Epithelial cell of prostate (primary cell): ENCODE results near the gene WHAMM.

Source experiments
- DNase-seq: peaks from one replicate; pipeline ENCODE4 v3.0.0-alpha.2; 2011; ENCODE audit warnings: low read depth, low spot score
- H3K27ac ChIP-seq: fragments of 450-650 bp; 2 replicates; pipeline ENCODE4 v1.5.1; 2017; ENCODE audit warnings: mild to moderate bottlenecking

WHAMM gene

GRCh38 chr15:82832601-82833361 is 23.4 kb downstream of the WHAMM start:
- H3K27ac ChIP-seq, result peak overlapping the region; percentile 91
- peak; percentile 50 for DNase-seq

DNA sequence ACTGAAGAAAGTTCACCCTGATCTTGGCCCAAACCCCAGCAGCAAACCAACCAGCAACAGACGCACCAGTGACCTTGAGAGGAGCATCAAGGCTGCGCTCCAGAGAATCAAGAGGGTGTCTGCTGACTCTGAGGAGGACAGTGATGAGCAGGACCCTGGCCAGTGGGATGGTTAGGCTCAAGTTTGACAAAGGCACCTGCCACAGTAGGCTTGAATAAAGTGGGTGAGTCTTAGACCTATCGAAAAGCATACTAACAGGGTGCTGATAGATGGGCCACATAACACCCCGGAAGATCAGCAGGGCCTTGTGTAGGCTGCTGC is 23.9 kb downstream of the WHAMM start:
- no peak for DNase-seq
- peak overlapping the region; percentile 91 for H3K27ac ChIP-seq

- no peak for DNase-seq
- no peak overlapping the region for H3K27ac ChIP-seq
Observed at GRCh38 chr15:82835391-82835917, 26.0 kb downstream of the WHAMM start.

DNA sequence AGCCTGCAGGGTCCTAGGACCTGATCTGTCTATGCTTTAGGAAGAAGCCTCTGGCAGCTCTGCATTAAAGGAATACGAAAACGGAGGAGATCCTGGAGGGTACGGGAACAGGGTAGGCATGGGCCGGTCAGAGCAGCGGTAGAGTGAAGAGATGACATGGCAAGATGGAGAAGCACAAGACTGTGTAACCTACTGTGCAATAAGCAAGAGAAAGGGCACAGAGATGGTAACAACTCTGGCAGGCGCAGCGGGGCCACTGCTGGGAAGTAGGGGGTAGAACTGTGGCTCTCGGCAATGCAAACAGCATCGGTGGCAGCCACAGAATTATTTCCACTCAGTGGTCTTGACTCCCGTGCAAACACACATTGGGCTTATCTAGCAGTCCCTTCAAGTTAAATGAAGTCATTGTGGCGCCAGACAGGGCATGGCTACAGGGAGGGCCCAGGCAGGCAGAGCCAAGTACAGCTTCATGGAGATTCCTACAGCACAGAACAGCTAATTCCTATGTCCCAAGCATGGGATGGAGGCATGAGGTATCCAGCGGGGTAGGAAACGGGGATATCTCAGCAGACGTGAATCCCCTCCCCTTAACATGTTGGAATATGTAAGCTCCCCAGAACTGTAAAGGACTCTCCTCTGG is 28.8 kb downstream of the WHAMM start:
- H3K27ac ChIP-seq, result no peak overlapping the region
- DNase-seq, result no peak

- no peak overlapping the region for H3K27ac ChIP-seq
- no peak for DNase-seq
Observed at GRCh38 chr15:82839136-82839535, 29.7 kb downstream of the WHAMM start.

GRCh38 chr15:82840166-82840565 is 30.7 kb downstream of the WHAMM start:
- no peak for DNase-seq
- H3K27ac ChIP-seq, result no peak overlapping the region

GRCh38 chr15:82843566-82843965 is 34.1 kb downstream of the WHAMM start:
- H3K27ac ChIP-seq, result no peak overlapping the region
- no peak for DNase-seq

GRCh38 chr15:82845686-82846085 is 36.3 kb downstream of the WHAMM start:
- no peak overlapping the region for H3K27ac ChIP-seq
- no peak for DNase-seq

- no peak overlapping the region for H3K27ac ChIP-seq
- no peak for DNase-seq
Observed at GRCh38 chr15:82846621-82847020, 37.2 kb downstream of the WHAMM start.

- no peak for DNase-seq
Observed at GRCh38 chr15:82847703-82848102, 38.3 kb downstream of the WHAMM start.

GRCh38 chr15:82848241-82848993 is 39.0 kb downstream of the WHAMM start:
- DNase-seq, result no peak
- H3K27ac ChIP-seq, result no peak overlapping the region

More at GRCh38 chr15:82847703-82848102, 38.3 kb downstream of the WHAMM start:
- H3K27ac ChIP-seq, result no peak overlapping the region

GRCh38 chr15:82849556-82850512 is 40.4 kb downstream of the WHAMM start:
- peak; percentile 66 for DNase-seq
- peak overlapping the region; percentile 16 for H3K27ac ChIP-seq

DNA sequence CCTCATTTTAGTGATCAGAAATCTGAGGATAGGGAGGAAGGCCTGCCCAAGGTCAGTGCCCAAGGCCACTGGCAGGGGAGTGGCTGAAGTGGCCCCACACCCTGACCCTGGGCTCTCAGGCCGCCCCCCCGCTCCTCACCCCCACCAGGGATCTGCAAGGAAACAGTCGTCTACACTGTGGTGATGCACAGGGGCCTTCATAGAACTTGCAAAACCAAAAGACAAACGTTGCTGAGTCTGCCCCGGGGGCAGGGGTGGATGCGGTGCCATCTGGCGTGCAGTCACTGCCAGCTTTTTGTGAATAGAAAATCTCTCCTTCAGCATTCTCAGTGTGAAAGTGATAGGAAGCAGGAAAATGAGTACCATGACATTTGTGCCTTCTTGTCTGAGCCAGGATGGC is 41.3 kb downstream of the WHAMM start:
- no peak for DNase-seq
- no peak overlapping the region for H3K27ac ChIP-seq

DNA sequence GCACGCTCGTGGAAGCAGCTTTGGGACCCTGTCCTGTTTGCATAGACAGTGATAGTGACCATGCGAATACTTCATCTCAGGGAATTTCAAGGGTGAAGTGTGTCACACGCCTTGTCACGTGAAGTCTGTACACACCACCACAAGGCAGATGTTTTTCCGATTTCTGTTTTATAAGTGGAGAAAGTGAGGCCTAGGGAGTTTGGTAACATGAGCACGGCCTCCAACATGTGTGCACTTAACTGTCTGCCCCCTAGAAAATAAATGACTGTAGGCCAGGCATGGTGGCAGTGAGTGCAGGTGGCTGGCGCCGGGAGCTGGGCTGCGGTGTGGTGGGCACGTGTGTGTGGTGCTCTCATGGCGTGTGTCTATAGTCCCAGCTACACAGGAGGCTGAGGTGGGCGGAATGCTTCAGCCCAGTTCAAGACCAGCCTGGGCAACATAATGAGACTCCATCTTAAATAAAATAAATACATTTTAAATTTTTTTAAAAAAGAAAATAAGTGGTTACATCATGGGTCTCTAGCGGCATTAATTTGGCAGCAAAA is 42.0 kb downstream of the WHAMM start:
- H3K27ac ChIP-seq, result no peak overlapping the region
- no peak for DNase-seq

- DNase-seq, result no peak
- no peak overlapping the region for H3K27ac ChIP-seq
Observed at GRCh38 chr15:82851981-82852511, 42.6 kb downstream of the WHAMM start.

GRCh38 chr15:82852941-82853561 is 43.6 kb downstream of the WHAMM start:
- no peak overlapping the region for H3K27ac ChIP-seq
- no peak for DNase-seq

- no peak overlapping the region for H3K27ac ChIP-seq
- DNase-seq, result no peak
Observed at GRCh38 chr15:82854554-82854953, 45.1 kb downstream of the WHAMM start.

- no peak for DNase-seq
- H3K27ac ChIP-seq, result no peak overlapping the region
Observed at GRCh38 chr15:82855286-82856100, 46.1 kb downstream of the WHAMM start.
